H1 (cell line): Measurements from ENCODE around the gene SHC3. TPM values are rescaled to one million over a fixed set of nuclear protein-coding genes. Genes with fewer than 3 reads are reported as not detected.

Source experiments
- BACH1 ChIP-seq: IDR thresholded peaks from 2 replicates; pipeline ENCODE4 v1.6.1; 2012; ENCODE audit warnings: low read length, improper control_type of control experiment
- CHD7 ChIP-seq: fragments of 300-600 bp; sonication (generic); IDR thresholded peaks from 2 replicates; pipeline ENCODE4 v1.7.1; 2012; ENCODE audit warnings: low read length, moderate library complexity, mild to moderate bottlenecking, inconsistent platforms; ENCODE audit not compliant: insufficient replicate concordance
- CTBP2 ChIP-seq: IDR thresholded peaks from 2 replicates; pipeline ENCODE4 v1.7.0; 2011; ENCODE audit warnings: borderline replicate concordance, mild to moderate bottlenecking, moderate library complexity, mixed read lengths, low read length; ENCODE audit not compliant: insufficient read depth, insufficient read length
- TBP ChIP-seq: IDR thresholded peaks from 2 replicates; pipeline ENCODE4 v1.6.1; 2011; ENCODE audit warnings: low read depth, low read length, improper control_type of control experiment
- polyA plus RNA-seq, 7 experiments: library from polyadenylated mRNA; depleted of rRNA in 3 of 7; stranded (reverse) in 5 of 7; unstranded in 2 of 7; fragments of >200 nt in 5 of 7; fragments of 200-250 nt in 2 of 7; gene quantifications; 1 replicate in 5 of 7; 2 replicates in 1 of 7; 4 replicates in 1 of 7; pipeline versions ENCODE4 v1.2.1 to v1.2.3, GENCODE V29; 2011 to 2013; ENCODE audit warnings: missing spikeins in 2 of 7, mixed read lengths in 2 of 7
- total RNA-seq: library from RNA; stranded (reverse); fragmentation: NEBNext Ultra II Directional; extraction: Animal tissue kit (Norgen Biotek cat#: 25700); gene quantifications from 2 replicates; pipeline ENCODE4 v1.2.1, GENCODE V29; 2021

Gene SHC3
- total and polyA plus RNA-seq, 2 of the 8 experiments (the other 6 are each of a cell fraction or from before 2014, with no cell fraction given) = 1.4 to 7.1 TPM

GRCh38 chr9:89077519-89077918 lies 101.1 kb downstream of the SHC3 start (continued):
- no peak for TF ChIP-seq CHD7
- TF ChIP-seq TBP = no peak
- TF ChIP-seq BACH1 = no peak
- TF ChIP-seq CTBP2 = no peak
